HG02642 (cell line): ENCODE measurements around the gene FOXC1.

Experiments used
- ATAC-seq: cut with Tn5 transposase; IDR thresholded peaks from one replicate; pipeline ENCODE4 v1.9.1; 2021; ENCODE audit warnings: mild to moderate bottlenecking; ENCODE audit not compliant: unreplicated experiment, poor library complexity

Gene FOXC1

GRCh38 chr6:1634081-1634480 is 24.4 kb downstream of the FOXC1 start:
- ATAC-seq = no peak

GRCh38 chr6:1635305-1636010 is 25.7 kb downstream of the FOXC1 start:
- no peak for ATAC-seq

DNA sequence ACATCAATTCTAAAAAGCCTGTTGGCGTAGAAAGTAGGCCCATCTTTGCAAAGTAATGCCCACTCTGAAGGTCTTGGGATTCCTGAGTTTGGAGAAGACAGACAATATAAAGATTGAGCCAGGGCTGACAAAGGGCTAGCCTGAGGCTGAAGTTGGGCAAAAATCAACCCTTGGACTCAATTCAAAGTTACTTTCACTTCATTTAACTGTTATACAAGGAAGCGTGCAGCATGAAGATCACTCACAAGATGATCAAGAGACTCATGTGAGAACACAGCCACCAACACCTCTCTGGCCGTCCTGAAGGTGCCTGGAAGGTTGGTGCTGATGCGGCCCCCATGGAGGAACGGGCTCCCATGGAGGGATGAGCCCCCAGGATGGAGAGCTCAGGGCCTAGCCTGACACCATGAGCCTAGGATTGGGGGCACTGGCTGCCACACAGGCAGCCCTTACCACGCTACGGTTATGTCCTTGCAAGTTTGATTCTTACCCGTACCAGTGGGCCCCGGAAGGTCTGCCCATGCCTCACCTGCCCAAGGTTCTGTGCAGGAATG is 26.6 kb downstream of the FOXC1 start:
- ATAC-seq = no peak

- ATAC-seq = no peak
Measured at GRCh38 chr6:1636971-1637871, 27.5 kb downstream of the FOXC1 start.

- ATAC-seq = no peak
Measured at GRCh38 chr6:1639430-1639829, 29.7 kb downstream of the FOXC1 start.

- no peak for ATAC-seq
Measured at GRCh38 chr6:1640476-1640875, 30.8 kb downstream of the FOXC1 start.

DNA sequence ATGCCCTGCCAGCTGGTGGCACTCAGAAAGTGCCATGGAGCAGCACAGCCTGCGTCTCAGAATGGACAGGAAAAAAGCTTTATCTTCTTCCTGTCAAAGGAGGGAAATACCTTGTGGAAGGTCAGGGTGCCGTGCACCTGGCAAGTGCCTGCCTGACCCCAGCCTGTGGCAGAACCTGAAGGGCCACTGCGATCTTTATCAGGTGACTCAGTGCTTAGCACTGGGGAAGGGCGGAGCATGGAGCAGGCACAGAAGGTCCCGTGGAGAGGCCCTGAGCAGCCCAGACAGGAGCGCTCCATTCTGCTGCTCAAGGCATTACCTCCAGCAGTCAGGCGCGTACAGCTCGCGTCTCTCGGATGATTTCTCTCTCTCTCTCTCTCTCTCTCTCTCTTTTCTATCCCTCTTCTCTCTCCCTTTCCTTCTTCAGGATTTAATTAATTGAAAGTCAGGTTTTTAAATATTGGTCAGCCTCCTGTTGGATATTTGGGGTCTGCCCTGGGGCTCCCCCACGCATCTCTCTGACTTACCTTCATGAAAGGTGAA is 31.7 kb downstream of the FOXC1 start:
- ATAC-seq = no peak

DNA sequence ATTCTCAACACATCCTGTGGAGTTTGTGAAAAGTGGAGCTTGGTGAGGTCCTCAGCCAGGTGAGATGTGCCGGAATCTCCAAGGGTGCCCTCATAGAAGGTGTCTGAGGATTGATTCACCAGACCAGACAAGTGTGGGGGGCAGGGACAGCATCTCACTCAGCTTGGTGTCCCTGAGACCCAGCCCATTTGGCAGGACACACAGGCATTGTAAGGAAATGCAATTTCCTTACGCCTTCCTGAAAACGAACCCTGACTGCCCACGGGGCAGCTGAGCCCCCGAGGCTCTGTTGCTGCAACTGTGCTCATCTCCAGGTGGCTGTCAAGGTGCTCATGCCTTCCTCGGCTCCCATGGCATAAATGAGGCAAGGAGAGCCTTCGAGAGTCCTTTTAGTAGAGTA is 33.4 kb downstream of the FOXC1 start:
- no peak for ATAC-seq

- no peak for ATAC-seq
Measured at GRCh38 chr6:1643830-1644445, 34.2 kb downstream of the FOXC1 start.

DNA sequence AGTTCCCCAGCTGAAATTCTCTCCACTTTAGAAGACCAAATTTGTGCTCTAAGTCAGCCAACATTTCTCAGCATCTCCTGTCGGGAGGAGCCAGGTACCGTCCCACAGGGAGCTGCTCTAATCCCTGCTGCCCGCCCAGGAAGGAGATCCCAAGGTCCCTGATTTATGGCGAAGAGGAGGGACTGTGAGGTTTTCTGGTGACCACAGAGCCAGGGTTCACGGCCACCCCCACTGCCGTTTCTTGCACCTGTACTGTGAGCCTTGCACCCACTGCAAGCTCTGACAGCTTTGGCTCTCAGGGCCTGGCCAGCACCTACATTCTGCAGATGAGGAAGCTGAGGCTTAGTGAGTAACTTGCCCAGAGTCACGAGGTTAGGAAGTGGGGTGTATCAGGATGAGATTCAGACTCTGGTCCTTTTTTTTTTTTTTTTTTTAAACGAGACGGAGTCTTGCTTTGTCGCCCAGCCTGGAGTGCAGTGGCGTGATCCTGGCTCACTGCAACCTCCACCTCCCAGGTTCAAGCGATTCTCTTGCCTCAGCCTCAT is 34.9 kb downstream of the FOXC1 start:
- no peak for ATAC-seq

DNA sequence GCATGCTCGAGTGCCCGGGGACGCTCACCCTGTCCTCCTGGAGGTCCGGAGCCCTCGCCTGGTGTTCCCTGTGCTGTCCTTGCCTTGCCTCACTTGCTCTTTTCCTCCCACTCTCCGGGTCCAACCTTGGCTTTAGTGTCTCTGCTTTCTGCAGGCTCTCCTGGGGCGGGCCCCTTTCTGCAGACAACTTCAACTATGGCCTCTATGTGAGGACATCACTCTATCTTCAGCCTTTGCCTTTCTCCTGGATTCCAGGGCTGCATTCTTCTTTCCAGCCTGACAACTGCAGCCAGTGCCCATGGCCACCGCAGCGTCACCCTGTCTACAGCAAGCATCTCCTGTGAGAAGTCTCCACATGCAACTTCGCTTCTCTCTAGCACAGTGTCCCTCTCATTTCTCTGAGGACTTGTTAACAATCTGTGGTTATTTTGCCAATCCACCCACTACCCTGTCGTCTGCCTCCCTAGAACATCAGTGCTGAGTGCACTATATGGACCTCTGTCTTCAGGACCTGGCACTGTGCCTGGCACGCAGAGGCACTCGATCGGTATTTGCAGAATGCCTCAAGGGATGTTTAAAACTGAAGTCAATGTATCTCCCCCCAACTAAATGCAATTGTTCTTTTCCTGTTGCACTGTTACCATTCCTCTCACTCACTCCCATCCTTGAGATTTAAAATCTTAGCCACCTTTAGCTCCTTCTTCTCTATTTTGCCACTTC is 35.9 kb downstream of the FOXC1 start:
- ATAC-seq = no peak

GRCh38 chr6:1651362-1651761 is 41.6 kb downstream of the FOXC1 start:
- no peak for ATAC-seq

DNA sequence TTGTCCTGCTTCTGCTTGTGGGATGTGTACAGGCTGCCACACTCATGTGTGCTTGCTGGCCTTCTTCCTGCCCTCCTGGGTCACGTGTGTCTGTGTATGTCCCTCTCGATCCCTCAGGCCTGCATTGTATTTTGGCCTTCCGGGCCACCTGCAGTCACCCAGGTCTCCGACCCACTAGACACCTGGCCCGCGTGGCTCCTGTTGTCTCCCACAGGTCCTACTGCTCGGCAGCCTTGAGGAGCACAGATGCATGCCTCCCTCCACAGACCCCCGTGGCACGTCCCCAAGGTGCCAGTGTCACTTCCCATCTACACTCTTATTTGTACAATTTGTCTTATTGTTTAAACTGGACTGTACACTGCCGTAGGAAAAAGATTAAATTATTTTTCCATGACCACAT is 43.1 kb downstream of the FOXC1 start:
- no peak for ATAC-seq

DNA sequence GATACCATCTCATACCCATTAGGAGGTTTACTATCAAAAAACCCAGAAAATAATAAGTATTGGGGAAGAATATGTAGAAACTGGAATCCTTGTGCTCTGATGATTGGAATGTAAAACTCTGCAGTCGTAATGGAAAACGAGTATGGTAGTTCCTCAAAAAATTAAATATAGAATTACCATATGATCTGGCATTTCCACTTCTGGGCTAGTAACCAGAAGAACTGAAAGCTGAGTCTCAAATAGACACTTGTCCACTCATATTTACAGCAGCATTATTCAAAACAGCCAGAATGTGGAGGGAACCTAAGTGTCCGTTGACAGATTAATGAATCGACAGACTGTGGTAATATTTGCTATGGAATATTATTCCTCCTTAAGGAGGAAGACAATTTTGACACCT is 44.3 kb downstream of the FOXC1 start:
- ATAC-seq = no peak

GRCh38 chr6:1657116-1657770 is 47.5 kb downstream of the FOXC1 start:
- ATAC-seq = no peak

DNA sequence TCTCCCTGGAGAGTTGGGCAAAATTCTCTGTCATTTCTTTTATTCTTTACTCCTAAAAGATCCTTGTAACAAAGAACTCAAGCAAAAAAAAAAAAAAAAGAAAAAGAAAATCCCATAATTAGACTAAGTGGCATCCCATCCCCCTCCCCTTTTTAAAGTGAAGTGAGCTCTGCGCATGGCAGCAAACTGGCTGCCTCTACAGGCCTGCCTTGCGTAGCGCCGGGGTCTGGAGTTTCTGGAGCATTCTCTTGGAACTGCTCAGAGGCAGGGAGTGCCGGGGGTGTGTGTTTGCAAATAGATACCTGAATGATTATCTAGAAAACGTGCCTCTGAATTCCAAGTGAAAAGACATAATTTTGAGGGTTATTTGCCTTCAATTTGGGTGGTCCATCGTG is 48.1 kb downstream of the FOXC1 start:
- no peak for ATAC-seq

GRCh38 chr6:1658212-1659005 is 48.7 kb downstream of the FOXC1 start:
- ATAC-seq = no peak

DNA sequence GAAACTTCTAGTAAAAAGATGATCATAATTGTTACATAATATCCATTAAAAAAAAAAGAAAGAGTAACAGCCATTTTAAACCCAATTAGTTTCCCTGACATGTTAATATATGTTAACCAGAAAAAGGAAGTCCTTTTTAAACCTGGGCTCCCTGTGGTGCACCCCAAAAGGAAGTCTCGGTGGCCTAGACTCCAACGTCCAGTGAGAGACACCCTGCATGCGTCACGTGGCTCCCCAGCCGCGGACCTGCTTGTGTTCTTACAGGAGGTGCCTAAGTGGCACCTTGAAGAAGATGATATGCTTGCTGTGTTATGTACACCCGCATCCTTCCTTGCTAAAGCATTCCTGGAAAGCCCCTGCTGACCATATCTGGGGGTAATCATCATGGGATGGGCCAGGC is 50.1 kb downstream of the FOXC1 start:
- no peak for ATAC-seq

DNA sequence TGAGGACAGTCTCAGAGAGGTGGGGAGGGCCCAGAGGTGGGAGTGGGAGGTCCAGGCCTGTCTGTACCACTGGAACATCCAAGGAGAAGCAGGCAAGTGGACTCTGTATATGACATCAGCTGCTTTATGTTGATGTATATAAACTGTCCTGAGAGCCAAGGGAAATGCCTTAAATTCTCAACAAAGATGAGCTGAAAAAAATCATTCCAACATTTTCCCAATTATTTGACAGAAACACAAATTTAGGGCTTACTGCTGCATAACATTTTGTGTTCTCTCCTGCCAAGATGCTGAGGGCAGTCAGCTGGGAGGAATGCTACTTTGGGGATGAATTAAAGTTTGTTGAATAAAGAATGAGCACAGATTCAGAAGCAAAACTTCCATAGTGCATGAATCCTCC is 52.8 kb downstream of the FOXC1 start:
- ATAC-seq = no peak
